SJCRH30 (cell line): ENCODE data around the gene SLC1A3. TPM values are rescaled to one million over a fixed set of nuclear protein-coding genes. Genes with fewer than 3 reads are reported as not detected.

Source experiments
- DNase-seq, 2 experiments: peaks; one replicate each; pipeline ENCODE4 v3.0.0-alpha.2; 2015 to 2020
- H3K27ac ChIP-seq: fragments of 250-450 bp; sonication (Bioruptor Pico); 2 replicates; pipeline ENCODE4 v1.5.1; 2020; ENCODE audit warnings: mild to moderate bottlenecking, moderate library complexity
- H3K27me3 ChIP-seq: fragments of 250-450 bp; sonication (Bioruptor Pico); 2 replicates; pipeline ENCODE4 v1.5.1; 2020; ENCODE audit warnings: mild to moderate bottlenecking, moderate library complexity
- H3K36me3 ChIP-seq: fragments of 250-450 bp; sonication (Bioruptor Pico); 2 replicates; pipeline ENCODE4 v1.5.1; 2020; ENCODE audit warnings: mild to moderate bottlenecking, moderate library complexity
- H3K4me1 ChIP-seq: fragments of 250-450 bp; sonication (Bioruptor Pico); 2 replicates; pipeline ENCODE4 v1.5.1; 2020; ENCODE audit warnings: mild to moderate bottlenecking, moderate library complexity
- H3K4me3 ChIP-seq: fragments of 250-450 bp; sonication (Bioruptor Pico); 2 replicates; pipeline ENCODE4 v1.5.1; 2020; ENCODE audit warnings: mild to moderate bottlenecking, moderate library complexity
- H3K9me3 ChIP-seq: fragments of 250-450 bp; sonication (Bioruptor Pico); replicated peaks from 2 replicates; pipeline ENCODE4 v1.5.1; 2020; ENCODE audit warnings: mild to moderate bottlenecking, moderate library complexity
- total RNA-seq: library from RNA; depleted of rRNA; stranded (reverse); fragments of >200 nt; shearing (Covaris generic); gene quantifications from 2 replicates; pipeline ENCODE4 v1.2.3, GENCODE V29; 2014

Gene SLC1A3
- total RNA-seq, 1 experiment from 2014 or later: 1.4 TPM

DNA sequence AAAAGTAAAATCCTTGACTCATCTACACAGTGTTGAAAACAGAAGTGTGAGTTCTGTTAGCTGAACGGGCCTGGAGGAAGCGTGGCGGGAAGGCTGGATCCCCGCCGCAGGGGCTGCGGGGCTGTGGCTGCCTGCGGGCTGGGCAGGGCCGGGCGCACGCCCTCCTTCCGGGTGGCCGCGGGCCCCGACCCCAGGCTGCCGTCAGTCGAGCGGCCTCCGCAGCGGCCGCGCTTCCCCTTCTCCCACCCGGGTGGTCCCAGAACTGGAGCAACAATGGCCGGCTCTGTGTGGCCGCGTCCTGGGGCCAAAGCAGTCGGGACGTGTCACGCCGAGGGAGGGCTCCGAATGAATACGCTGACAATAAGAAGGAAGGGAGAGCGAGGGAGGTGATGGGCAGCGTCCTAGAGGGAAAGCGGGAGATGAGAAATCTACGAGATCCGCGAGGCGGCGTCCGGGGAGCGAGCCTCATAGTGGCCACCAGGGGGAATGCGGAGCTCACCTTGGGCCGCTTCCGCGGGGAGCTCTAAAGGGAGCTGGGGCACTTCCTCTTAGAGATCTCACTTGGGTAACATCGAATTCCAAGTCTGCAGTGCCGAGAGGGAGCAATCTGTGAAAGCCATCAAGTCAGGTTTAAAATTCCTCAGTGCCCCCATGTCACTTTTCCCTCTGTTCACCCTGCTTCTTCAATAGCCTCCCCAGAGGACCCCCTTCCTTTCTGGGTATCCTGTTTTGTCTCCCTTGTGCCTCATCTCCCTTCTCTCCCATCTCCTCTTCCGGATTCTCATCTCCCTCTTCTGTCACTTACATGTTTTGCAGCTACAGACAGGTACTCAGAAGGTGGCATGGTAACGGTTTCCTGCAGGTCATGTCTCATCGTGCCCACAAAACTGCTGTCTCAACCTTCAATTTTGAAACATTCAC lies 83.9 kb downstream of the SLC1A3 start:
- no peaks in the 10 kb centered on the region for H3K9me3 ChIP-seq
- peak overlapping the region; percentile 31; the same call in 1 of the 2 replicates for H3K27ac ChIP-seq
- H3K27me3 ChIP-seq: no peaks in the 10 kb centered on the region; the same call in 1 of the 2 replicates
- DNase-seq: peak; percentile 52 to 65
- H3K4me1 ChIP-seq: no peaks in the 10 kb centered on the region
- peak overlapping the region; percentile 55 for H3K4me3 ChIP-seq
- no peaks in the 10 kb centered on the region for H3K36me3 ChIP-seq

DNA sequence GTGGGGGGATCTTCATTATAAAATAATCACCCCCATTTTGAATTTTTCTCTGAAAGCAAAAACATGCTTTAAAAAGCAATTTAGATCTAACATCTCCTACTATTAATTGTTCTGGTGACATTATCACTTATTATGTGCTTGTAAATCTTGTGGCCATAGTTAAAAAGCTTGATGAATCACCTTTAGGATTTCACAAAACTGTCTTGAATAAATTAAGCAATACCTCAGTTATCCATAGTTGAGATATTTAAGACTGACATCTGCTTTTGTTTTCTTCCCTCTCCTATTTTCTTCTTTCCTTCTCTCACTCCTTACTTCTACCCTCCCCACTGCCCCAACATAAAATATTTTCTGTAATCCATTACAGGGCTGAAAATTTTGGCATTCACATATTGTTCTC lies 84.8 kb downstream of the SLC1A3 start:
- no peaks in the 10 kb centered on the region for H3K4me1 ChIP-seq
- no peaks in the 10 kb centered on the region for H3K36me3 ChIP-seq
- no peak overlapping the region for H3K27ac ChIP-seq
- DNase-seq: no peak
- H3K9me3 ChIP-seq: no peaks in the 10 kb centered on the region
- no peak overlapping the region for H3K4me3 ChIP-seq
- no peaks in the 10 kb centered on the region; the same call in 1 of the 2 replicates for H3K27me3 ChIP-seq

DNA sequence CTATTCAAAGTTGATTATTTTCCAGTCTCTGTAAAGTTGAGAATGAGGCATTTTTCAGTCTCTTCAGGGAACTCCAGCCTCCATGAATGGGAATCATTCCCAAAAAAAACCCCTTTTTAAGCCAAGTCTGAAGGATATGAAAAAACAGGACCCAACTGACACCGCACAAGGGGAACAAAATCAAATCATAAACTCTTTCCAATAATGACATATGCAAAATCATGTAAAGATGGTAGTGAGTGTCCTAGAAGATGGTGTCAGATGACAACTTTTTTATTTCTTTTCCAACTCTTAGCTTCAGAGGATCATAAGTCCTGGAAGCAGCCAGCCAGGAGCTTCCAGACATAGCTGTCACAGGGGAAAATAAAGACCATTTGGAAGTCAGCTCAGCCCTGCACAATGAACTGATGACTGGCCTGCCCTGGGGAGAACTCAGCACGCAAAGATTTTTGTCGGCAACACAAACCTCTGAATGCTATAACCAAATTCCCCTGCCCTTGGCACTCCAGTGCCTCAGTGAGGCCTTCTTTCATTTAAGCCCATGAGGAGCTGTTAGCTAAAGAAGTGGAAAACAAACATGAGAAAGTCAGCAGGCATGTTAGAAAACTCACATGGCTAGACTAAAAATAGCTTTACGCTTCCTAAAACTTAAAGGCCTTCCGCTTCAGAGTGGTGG lies 85.4 kb downstream of the SLC1A3 start:
- no peaks in the 10 kb centered on the region for H3K9me3 ChIP-seq
- H3K4me1 ChIP-seq: no peaks in the 10 kb centered on the region
- no peaks in the 10 kb centered on the region for H3K36me3 ChIP-seq
- no peak for DNase-seq
- H3K27ac ChIP-seq: no peak overlapping the region
- no peaks in the 10 kb centered on the region; the same call in 1 of the 2 replicates for H3K27me3 ChIP-seq
- H3K4me3 ChIP-seq: no peak overlapping the region

DNA sequence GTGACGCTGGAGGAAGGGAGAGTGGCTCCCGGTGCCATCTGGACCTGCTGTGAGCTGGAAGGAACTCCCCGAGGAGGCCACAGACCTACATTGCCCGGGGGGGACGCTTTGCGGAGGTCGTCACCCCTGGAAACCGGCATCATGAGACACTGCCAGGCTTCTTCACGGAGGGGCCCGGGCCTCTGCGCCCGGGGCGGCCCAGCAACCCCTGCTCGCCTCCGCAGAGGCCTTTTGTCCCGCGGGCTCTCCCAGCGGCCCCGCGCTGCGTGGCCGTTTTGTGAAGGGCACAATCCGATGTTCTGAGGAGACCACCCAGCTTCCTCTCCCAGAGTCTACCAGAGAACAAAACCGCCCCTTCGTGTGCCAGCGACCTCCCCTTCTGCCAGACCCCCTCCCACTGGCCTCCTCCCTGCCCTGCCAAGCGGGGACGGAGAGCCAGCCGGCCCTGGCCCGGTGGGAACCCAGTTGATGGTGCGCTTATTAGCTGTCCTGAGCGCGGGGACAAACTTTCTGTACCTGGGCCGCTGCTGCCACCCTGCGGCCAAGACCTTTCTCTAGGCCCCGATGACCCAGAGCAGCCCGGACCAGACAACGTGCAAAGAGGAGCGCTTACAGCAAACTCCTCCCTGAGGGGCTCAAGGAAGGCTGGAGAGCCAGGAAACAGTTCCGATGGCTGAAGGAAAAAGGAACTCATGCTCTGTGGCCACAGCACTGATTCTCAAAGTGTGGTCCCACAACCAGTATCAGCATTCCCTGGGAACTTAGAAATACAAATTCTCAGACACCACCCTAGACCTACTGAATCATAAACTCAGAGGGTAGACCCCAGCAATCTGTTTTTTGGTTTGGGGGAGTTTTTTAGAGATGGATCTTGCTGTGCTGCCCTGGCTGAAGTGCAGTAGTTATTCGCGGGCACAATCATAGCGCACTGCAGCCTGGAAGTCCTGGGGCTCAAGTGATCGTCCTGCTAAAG lies 86.7 kb downstream of the SLC1A3 start:
- Histone ChIP-seq H3K9me3 (no peaks in the 10 kb centered on the region), H3K27me3 (no peaks in the 10 kb centered on the region; the same call in 1 of the 2 replicates), H3K4me3 (no peak overlapping the region), H3K36me3 (no peaks in the 10 kb centered on the region), H3K27ac (no peak overlapping the region), H3K4me1 (no peaks in the 10 kb centered on the region)
- no peak for DNase-seq

DNA sequence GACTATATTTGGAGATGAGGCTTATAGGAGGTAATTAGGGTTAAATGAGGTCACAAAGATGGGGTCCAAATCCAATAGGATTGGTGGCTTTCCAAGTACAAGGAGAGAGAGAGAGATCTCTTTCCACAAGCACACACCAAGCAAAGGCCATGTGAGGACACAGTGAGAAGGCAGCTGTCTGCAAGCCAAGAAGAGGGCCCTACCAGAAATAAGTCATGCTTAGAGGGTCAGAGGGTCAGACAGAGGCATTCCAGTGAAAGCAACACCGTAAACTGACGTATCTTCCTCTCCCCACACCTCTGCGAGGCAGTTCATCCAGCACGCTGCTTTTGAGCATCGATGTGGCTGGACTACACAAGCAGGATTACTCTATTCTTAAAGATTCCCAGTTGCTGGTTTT lies 87.9 kb downstream of the SLC1A3 start:
- Histone ChIP-seq H3K27ac (no peak overlapping the region), H3K4me1 (no peaks in the 10 kb centered on the region), H3K4me3 (no peak overlapping the region), H3K36me3 (no peaks in the 10 kb centered on the region), H3K27me3 (no peaks in the 10 kb centered on the region), H3K9me3 (no peaks in the 10 kb centered on the region)
- DNase-seq: peak; percentile 38 to 50

DNA sequence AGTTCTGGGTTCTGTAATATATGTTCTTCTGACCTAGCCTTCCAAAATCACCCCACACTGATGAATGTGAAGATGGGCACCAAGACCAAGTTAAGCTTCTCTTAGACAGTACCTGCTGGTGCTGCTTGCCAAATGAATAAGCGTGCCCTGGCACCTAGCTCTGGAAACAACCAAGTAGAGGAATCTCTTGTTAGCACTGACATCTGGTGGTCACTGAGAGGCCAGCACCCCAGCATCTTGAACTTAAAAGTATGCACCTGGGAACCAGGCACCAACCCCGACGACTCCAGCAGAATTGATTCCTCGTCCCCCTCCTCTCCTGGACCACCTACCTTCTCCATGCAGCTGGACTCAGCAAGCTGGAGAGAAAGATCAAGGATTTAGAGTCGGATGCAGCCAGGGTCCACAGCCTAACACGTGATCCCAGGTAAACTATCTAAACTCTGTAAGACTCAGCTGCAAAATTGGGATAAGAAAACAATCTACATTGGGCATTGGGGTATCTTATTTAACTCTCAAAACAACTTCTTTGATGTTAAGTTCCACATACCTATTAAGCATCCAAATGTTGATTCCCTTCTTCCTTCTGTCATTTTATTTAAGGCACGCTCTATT lies 89.8 kb downstream of the SLC1A3 start:
- Histone ChIP-seq H3K4me1 (no peaks in the 10 kb centered on the region), H3K9me3 (no peaks in the 10 kb centered on the region), H3K27ac (no peak overlapping the region), H3K4me3 (no peak overlapping the region), H3K36me3 (no peaks in the 10 kb centered on the region), H3K27me3 (no peaks in the 10 kb centered on the region)
- peak; percentile 57 to 73 for DNase-seq

DNA sequence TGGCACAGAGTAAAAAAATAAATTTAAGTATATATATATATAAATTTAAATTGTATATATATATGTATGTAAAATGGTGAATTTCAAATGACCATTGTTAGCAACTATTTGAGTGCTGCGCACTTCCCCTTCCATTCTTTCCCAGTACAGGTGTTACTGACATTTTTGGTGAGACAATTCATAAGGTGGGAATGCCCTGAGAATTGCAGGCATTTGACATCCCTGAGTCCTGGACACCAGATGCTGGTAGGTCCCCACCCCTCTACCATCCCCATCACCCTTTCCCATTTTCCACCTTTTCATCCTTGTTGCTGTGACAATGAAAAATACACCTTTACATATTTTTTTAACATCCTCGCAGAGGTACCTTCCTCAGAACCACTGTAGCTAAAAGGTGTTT lies 91.6 kb downstream of the SLC1A3 start:
- Histone ChIP-seq H3K27ac (no peak overlapping the region), H3K4me1 (no peaks in the 10 kb centered on the region), H3K27me3 (no peaks in the 10 kb centered on the region), H3K9me3 (no peaks in the 10 kb centered on the region), H3K4me3 (no peak overlapping the region), H3K36me3 (no peaks in the 10 kb centered on the region)
- no peak for DNase-seq

DNA sequence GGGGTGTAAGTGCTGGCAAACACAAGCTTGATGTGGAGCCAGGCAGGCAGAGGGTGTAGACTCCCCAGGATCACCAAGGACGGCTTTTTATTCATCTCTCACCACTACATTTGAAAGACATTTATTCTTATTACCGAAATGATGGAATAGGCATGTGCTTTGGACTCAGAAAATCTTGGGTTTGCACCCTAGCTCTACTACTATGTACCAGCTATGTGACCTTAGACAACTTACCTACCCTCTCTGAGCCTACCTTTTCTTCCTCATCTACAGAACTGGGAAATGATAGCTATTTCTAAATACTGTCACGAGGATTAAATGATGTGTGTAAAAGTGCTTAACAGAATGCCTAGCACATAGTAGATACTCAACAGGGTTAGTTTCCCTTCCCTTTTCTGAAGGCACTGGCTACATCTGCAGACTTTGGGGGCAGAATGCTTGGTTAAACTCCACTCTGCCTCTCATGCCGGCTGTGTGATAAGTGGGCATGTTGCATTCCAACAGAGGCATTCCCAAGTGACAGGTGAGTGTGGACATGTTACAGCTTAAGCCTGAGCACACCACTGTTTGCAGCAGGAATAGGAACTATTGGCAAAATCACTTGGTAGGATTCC lies 94.8 kb downstream of the SLC1A3 start:
- Histone ChIP-seq H3K4me1 (no peaks in the 10 kb centered on the region), H3K27me3 (no peaks in the 10 kb centered on the region), H3K36me3 (no peaks in the 10 kb centered on the region), H3K27ac (no peak overlapping the region), H3K9me3 (no peaks in the 10 kb centered on the region), H3K4me3 (no peak overlapping the region)
- no peak for DNase-seq

DNA sequence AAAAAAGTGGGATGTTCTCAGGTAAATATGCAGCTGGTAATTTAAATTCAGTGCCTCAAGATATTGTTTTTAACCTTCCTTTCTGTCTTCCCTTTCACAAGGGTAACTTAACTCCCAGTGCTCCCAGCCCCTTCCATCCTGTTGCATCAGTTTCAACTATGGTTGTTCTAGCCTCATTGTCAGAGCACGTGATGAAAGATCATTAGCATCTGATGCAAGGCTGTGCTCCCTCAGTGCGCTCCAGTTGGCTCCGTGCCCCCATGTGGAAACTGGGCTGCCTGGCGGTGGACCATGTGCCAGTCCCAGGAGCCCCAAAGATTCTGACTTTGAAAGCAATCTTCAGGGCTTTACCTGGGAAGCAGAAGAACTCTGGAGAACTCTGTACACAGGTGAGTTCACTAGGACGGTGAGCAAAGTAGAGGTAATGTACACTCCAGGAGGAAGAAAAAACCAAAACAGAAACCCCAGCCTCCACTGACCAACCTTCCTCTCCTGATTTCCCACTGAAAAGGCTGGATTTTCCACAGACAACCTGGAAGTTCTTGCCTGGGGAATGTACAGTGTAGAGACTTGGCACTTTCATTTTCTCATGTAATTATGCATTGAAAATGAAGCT lies 96.9 kb downstream of the SLC1A3 start:
- Histone ChIP-seq H3K36me3 (no peaks in the 10 kb centered on the region), H3K4me1 (no peaks in the 10 kb centered on the region), H3K27ac (no peak overlapping the region), H3K27me3 (no peaks in the 10 kb centered on the region), H3K9me3 (peaks cover 5% of the 10 kb centered on the region; the same call in 1 of the 2 replicates), H3K4me3 (no peak overlapping the region)
- no peak for DNase-seq

DNA sequence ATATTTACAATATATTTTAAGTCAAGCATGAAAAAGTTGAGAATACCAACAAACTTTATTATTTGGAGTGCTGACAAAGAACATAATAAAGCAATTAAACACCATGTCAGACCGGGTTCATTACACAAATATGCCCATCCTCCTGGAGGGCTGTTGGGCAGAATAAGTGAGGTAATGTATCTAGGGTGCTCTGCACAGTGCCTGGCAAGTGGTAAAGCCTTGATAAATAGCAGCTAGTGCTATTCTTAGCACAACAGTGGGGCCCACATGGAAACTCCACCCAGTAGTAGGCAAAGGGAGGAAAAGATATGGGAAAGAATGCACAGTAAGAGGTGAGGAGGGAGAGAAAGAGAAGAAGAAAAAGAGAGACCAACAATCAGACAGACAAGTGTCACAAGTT lies 97.7 kb downstream of the SLC1A3 start:
- Histone ChIP-seq H3K36me3 (no peaks in the 10 kb centered on the region), H3K4me3 (no peak overlapping the region), H3K9me3 (peaks cover 5% of the 10 kb centered on the region; the same call in 1 of the 2 replicates), H3K27ac (no peak overlapping the region), H3K27me3 (no peaks in the 10 kb centered on the region), H3K4me1 (no peaks in the 10 kb centered on the region)
- no peak for DNase-seq

DNA sequence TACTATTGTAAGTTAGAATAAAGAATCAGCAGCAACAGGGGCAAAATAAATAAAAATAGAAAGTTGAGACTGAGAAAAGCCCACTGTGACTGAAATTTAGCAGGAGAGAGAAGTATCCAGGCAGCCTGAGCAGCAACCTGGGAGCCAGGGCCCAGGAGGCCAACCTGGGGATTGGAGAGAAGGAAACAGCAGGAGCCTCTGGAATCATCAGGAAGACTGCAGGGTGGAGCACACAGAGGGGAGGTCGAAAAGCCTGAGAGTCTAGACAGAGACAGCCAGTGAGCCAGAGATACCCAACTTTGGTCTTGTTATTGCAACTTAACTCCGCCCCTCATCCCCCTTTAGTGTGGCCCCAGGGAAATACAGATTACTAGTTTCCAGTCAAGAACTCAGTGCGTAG lies 98.6 kb downstream of the SLC1A3 start:
- H3K36me3 ChIP-seq: no peaks in the 10 kb centered on the region
- H3K4me1 ChIP-seq: no peaks in the 10 kb centered on the region
- H3K27me3 ChIP-seq: no peaks in the 10 kb centered on the region
- no peak for DNase-seq
- H3K27ac ChIP-seq: no peak overlapping the region
- H3K9me3 ChIP-seq: peaks cover 5% of the 10 kb centered on the region; the same call in 1 of the 2 replicates
- no peak overlapping the region for H3K4me3 ChIP-seq

DNA sequence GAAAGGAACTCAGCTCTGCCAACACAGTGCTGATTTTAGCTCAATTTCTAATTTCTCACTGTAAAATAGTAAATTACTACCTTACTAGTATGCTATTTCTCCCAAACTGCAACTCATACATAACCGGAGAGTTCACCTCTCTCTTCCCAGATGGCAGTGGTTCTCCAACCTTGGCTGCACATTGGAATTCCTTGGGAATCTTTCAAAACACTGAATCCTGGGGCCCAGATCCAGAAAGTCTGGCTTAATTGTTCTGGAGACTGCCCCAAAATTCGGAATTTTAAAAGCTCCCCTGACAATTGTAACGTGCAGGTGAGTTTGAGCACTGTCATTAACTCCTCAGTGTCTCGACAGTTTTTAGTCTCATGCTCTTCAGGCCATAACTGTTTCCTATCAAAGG lies 100.3 kb downstream of the SLC1A3 start:
- H3K9me3 ChIP-seq: peaks cover 5% of the 10 kb centered on the region; the same call in 1 of the 2 replicates
- no peaks in the 10 kb centered on the region for H3K27me3 ChIP-seq
- no peak for DNase-seq
- H3K4me3 ChIP-seq: no peak overlapping the region
- H3K36me3 ChIP-seq: no peaks in the 10 kb centered on the region
- no peak overlapping the region for H3K27ac ChIP-seq
- H3K4me1 ChIP-seq: no peaks in the 10 kb centered on the region

DNA sequence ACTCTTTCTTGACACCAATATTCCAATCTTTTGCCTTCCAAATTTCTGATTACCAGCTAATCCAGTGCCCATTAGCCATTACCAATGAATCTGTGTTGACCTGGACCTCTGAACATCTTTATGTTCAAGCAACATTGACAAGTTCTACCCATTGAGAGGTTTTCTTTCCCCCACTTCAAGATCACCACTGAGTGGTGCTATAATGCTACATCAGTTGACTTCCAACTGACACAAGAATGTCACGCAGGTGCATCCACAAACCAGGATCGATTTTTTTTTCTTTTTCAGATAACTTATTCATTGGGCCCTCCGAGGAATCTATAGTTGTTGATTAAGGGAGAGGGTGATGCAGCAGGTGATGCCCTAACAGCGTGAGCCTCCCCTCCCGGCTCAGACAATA lies 102.6 kb downstream of the SLC1A3 start:
- H3K36me3 ChIP-seq: no peaks in the 10 kb centered on the region
- no peak for DNase-seq
- peaks cover 5% of the 10 kb centered on the region; the same call in 1 of the 2 replicates for H3K9me3 ChIP-seq
- no peak overlapping the region for H3K4me3 ChIP-seq
- no peak overlapping the region for H3K27ac ChIP-seq
- no peaks in the 10 kb centered on the region for H3K27me3 ChIP-seq
- no peaks in the 10 kb centered on the region for H3K4me1 ChIP-seq
